GM18526 (cell line): ENCODE measurements around the gene PLCB4.

Experiments
- POLR2A ChIP-seq: IDR thresholded peaks from 3 replicates; pipeline ENCODE4 v1.6.1; 2011; ENCODE audit not compliant: insufficient read length; ENCODE audit errors: extremely low read depth

PLCB4 gene

DNA sequence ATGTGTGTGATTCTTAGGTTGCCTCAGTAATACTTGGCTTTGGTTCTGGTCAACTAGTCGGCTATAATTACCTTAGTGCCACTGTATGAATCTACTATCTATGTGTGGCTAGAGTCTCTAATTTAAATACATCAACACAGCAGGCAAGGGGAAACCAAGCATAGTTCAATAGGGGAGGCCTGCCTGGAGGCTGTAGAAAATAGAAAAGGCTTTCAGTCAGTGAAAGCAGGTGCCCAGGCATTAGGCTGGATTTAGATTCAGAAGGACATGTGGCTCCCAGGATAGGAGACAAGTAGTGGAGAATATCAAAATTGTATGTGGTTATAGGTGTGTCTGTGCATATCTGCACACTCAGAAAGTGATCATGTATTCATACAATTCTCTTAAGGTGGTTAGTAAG lies 330.4 kb downstream of the PLCB4 start:
- TF ChIP-seq POLR2A, result no peak

DNA sequence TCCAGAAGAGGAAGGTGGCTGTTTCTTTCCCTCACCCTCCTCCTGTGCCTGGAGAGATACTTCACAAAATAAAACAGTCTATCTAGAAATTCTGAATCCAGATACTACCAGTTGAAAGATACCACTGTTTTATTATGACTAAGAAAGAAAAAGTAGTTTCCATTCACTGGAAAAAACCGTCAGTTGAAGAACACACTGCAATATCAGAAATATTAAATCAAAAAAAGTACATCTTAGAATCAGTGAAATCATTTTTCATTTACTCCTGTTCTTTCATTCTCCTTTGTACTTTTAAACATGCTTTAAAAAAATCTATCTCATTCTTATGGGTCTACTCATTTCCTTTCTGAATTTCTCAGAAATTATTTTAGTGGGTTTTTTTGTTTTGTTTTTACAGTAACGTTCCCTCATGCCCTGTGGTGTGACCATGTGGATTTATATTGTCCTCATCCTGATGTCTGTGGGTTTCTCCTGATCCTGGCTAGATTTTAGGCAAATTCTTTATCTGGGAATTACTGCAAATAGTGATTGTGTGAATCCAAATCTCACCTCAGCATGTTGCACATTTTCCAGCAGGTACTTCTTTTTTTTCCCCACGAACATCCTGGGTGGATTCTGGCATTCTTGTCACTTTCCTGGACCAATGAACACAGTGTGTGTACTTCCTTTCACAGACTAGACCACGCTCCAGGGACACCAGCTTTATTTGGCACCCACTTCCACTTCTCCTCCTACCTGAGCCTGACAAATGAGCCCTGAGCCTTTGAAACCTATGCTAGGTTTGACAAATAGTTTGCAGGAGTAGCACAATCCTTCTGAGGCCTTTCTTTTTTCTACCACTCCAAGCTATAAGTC lies 331.5 kb downstream of the PLCB4 start:
- TF ChIP-seq POLR2A, result no peak

DNA sequence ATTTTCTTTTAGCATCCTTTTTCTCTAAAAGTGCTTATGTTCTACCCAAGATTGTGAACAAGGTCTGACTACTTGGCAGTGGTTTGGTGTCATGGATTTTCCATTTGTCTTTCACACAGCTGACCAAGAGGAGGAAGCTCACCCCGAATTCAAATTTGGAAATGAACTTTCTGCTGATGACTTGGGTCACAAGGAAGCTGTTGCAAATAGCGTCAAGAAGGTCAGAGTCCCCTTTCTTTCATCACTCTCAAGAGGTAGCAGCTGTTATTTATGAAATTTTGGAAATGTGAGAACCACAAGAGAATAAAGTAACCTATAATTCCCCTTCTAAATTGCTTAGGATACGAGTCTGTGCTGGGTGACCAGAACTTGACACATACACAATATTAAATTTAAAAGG lies 332.5 kb downstream of the PLCB4 start:
- no peak for TF ChIP-seq POLR2A

DNA sequence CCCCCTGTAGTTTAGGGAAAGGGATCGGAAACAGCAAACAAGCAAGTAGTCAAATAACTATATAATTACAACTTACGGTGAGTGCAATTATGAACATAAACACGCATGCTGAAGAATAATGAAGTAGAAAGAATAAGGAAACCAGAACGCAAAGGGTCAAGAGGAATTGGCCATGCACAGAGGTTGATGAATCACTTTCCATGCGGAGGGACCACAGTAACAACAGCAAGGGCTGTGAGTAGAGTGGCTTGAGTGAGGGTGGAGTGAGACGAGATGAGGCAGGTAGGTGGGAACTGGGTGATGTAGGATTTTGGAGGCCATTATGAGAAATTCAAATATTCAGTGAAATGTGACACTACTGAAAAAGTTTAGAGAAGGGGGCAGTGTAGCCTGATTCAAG lies 333.3 kb downstream of the PLCB4 start:
- TF ChIP-seq POLR2A, result no peak

DNA sequence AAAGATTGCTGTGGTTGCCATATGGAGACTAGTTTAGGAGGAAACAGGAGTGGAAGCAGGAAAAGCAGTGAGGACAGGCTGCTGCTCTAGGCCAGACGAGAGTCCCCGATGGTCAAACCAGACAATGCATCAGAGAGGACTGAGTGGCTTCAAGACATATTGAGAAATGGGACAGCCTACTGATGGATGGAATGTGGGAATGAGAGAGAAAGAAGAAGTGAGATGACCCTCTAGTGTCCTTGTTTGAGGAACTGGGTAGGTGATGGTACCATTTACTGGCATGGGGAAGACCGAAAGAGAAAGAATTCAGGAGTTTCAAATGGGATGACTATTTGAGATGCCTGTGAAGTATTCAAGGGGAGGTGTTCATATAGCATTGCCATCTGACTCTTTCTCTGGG lies 333.7 kb downstream of the PLCB4 start:
- no peak for TF ChIP-seq POLR2A

DNA sequence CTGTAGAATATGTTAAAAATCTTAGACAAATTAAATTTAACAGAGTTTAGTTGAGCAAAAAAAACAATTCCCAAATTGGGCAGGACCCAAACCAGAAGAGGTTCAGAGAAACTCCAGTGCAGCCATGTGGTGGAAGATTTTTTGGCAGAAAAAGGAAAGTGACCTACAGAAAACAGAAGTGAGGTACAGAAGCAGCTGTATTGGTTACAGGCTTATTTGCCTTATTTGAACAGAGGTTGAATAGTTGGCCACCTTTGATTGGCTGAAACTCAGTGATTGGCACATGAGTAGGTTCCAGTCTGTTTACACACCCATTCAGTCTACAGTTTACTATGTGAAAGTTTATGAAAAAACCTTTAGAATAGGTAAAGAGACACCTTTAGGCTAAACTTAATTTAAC lies 334.6 kb downstream of the PLCB4 start:
- no peak for TF ChIP-seq POLR2A

DNA sequence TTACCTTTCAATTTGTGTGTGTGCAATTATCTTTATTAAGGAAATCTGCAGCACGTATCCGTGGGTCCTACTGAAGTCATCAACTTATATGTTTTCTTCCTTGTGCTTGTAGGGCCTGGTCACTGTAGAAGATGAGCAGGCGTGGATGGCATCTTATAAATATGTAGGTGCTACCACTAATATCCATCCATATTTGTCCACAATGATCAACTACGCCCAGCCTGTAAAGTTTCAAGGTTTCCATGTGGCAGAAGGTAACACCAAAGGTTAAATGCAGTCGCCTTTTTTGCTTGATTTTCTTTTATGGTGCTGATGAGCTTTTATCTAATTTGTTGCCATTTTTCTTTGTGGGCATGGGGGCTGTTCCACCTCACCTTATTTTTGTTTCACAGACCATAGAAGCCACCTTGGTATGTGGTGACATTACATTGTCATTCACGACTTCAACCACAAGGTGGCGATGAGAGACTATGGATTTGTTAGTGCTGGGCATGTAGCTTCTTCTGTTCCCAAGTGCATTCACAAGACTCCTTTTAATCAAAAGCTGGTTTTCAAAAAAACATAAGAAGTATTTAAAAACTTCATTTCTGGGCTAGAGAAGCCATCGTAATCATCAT lies 339.0 kb downstream of the PLCB4 start:
- no peak for TF ChIP-seq POLR2A

DNA sequence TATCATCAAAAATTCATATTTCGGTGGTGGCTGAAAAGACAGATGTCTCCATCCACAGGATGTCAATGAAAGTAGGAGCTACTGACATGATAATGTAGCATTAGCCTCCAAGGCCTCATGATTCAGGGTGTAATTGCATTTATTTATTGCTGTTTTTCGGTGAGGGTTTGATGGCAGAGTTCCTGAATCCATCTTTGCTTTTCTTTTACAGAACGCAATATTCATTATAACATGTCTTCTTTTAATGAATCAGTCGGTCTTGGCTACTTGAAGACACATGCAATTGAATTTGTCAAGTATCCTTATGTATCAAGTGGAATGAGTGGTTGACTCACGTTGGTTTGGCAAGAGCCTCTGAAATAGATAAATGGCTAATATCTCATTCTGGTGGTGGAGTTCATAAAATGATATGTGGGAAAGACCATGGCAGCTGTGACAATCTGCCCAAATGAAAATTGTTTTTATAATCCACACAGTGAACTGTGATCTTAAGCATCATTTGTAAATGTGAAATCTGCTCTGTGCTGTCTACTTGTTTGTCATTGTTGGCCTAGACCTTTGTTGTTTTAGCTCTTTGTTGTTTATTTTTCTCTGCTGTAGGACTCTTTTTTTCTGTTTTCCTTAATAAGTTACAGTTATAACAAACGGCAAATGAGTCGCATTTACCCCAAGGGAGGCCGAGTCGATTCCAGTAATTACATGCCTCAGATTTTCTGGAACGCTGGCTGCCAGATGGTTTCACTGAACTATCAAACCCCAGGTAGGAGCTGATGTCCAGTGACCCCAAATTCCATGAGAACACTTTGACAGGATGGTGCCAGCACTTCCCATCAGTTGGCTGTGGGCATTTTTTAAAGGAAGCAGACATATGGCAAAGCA lies 339.8 kb downstream of the PLCB4 start:
- no peak for TF ChIP-seq POLR2A

DNA sequence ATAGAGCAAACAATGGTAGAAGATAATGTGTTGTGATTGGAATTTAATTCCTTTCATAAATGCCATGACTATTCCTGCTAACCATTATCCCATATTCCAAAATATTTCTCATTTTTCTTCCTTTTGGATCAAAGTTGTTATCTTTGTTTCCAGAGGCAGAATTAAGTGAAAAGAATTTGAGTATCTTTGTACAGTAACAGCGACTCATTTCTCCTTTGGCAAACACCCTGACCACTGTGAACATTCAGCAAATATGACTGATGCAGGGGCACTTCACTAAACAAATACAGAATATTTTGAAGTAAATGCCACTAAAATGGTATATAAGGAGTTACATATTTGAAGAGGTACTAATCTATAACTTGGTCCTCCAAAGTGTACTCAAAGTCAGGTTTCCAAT lies 340.5 kb downstream of the PLCB4 start:
- TF ChIP-seq POLR2A, result no peak

DNA sequence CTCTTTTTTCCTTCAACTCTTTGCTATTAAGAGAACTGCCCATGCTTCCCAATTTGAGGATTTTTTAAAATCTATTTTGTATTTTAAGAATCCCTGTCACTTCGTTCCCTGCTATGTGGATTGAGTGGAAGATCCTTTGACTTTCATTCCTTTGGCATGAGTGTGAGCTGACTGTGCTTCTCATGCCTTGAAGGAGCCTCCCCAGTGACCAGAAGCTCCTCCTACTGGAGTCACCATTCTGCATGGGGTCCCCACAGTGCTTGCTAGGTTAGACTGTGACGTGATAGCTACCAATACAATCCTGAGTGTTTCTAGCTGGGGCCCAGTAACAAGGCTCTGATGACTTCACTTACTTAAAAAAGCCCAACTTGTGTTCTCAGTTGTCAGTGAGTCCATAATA lies 341.1 kb downstream of the PLCB4 start:
- no peak for TF ChIP-seq POLR2A

DNA sequence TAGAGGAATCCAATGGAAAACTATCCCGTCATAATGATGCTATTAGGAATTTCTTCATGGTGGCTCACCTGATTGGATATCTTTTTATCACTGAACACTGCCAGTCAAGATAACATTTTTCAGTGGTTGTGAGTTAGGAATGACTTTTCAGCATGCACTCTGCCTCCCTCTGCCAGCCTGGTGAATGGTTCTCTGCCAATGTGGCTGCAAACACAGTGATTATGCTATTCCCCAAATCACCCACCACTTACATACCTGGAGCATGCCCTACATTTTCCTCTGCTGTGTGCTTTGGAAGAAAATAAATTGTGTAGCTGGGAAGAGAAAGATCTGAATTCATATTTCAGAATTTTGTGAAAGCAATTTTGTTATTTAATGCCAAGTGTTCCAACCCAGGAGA lies 342.9 kb downstream of the PLCB4 start:
- TF ChIP-seq POLR2A, result no peak

DNA sequence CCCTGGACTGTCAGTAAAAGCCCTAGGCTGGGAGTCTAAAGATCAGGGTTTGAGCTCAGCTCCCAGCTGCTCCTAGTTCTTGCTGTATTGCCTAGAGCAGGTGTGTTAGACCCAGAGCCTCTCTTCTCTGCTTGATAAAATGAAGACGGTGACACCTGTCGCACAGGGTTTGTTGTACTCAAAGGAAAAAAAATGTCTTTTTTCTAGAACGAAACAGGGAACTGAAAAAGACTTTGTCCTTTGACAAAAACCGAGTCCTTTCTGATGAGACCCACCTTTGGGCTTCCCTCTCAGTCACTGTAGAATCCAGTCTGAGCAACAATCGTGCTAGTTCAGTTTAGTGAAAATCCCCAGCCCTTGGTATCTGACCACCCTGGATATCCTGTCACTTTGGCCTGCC lies 343.4 kb downstream of the PLCB4 start:
- no peak for TF ChIP-seq POLR2A

DNA sequence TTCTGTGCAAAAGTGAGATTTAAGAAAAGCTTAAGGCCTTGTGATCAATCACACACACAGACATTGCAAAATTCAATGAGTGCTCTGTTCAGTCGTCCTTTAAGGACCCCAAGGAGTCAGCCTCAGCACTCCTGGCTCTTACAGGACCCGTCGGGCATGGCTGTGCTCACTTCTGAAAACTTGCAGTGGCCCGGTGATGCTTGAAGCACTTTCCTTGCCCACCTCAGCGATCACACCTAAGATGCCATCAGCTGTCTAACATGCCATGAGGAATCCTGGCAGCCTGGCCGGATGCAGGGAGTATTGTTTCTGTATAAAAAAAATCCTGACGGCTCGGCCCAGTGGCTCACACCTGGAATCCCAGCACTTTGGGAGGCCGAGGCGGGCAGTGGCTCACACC lies 344.1 kb downstream of the PLCB4 start:
- no peak for TF ChIP-seq POLR2A

DNA sequence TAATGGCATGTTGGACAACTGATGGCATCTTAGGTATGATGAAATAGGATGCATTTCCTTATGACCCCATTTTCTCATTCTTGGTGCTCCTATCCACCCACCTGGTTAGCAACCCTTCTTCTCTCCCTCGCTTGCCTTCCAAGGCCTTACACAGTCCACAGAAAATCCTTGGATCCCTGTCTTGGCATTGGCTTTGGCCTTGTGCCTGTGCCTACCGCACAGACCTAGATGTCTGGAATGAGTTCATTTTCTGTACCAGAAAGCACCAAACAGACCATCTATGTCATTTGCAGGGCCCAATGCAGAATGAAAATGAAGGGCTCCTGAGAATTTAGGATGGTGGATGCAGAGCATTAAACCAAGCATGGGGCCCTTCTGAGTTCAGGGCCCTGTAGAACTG lies 346.5 kb downstream of the PLCB4 start:
- no peak for TF ChIP-seq POLR2A

DNA sequence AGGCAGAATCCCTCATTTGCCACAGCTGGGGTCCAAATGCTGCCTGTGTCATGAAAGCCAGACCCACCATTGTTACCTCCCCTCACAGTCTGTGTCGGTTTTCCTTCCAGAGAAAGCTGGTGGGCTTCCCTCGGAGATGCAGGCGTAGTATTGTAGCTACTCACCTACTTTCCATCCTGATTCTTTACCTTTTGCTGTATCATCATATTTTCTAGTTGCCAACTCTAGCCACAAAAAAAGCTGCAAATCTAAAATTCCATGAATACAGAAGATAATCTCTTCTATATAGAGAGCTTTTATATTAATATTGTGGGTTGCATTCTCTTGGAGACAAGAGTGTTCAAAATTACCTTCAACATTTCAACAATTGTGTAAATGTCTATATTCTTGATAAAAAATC lies 347.5 kb downstream of the PLCB4 start:
- TF ChIP-seq POLR2A, result no peak

DNA sequence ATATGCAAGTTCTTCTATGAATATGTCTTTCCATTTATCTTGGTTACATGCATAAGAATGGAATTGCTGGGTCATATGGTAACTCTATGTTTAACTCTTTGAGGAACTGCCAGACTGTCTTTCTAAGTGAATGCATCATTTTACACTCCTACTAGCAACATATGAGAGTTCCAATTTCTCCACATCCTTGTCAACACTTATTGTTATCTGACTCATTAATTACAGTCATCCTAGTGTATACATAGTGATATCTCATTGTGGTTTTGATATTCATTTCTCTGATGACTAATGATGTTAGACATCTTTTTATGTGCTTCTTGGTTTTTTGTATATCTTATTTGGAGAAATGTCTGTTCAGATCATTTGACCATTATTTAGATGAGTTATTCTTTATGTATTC lies 348.8 kb downstream of the PLCB4 start:
- no peak for TF ChIP-seq POLR2A
